Calu3 (cell line): ENCODE results near the gene SLC5A5. TPM values are rescaled to one million over a fixed set of nuclear protein-coding genes. Genes with fewer than 3 reads are reported as not detected.

ENCODE experiments used
- BruUV-seq: library from RNA; stranded (reverse); fragments of 400-500 nt; replicated peaks from 2 replicates; lab custom pipeline; 2021; lab: Mats Ljungman, UMichigan
- CTCF ChIA-PET: fragments of 300-600 bp; sonication (Branson Sonifier 250); formaldehyde crosslinking; loops from one replicate; lab custom pipeline; 2022; ENCODE audit warnings: antibody characterized with exemption; lab: Charles Lee
- DNase-seq: peaks from one replicate; pipeline ENCODE4 v3.0.0; 2022
- H3K27ac Mint-ChIP-seq: one replicate; pipeline ENCODE4 v1.8.0; 2022; ENCODE audit warnings: mixed read lengths; ENCODE audit not compliant: unreplicated experiment
- H3K27me3 Mint-ChIP-seq: one replicate; pipeline ENCODE4 v1.8.0; 2022; ENCODE audit warnings: mixed read lengths; ENCODE audit not compliant: unreplicated experiment
- H3K36me3 Mint-ChIP-seq: one replicate; pipeline ENCODE4 v1.8.0; 2022; ENCODE audit warnings: mild to moderate bottlenecking, moderate library complexity, mixed read lengths; ENCODE audit not compliant: insufficient read depth, unreplicated experiment
- H3K4me1 Mint-ChIP-seq: one replicate; pipeline ENCODE4 v1.8.0; 2022; ENCODE audit warnings: mild to moderate bottlenecking, low read depth, mixed read lengths; ENCODE audit not compliant: unreplicated experiment
- H3K4me3 Mint-ChIP-seq: one replicate; pipeline ENCODE4 v1.8.0; 2022; ENCODE audit warnings: mild to moderate bottlenecking, low read depth, moderate library complexity, mixed read lengths; ENCODE audit not compliant: unreplicated experiment
- H3K9me3 Mint-ChIP-seq: one replicate; pipeline ENCODE4 v1.8.0; 2022; ENCODE audit warnings: low read depth, mixed read lengths; ENCODE audit not compliant: unreplicated experiment
- intact Hi-C: fragments of 100-400 bp; cut with micrococcal nuclease; formaldehyde crosslinking; loops from one replicate; pipeline ENCODE4 v1.10.0; 2022; ENCODE audit not compliant: unreplicated experiment
- total RNA-seq: library from RNA; stranded (reverse); gene quantifications from 2 replicates; pipeline ENCODE4 v1.2.3, GENCODE V29; 2022
- TF ChIP-seq, protein P1 (sequence below): fragments of 200-600 bp; IDR thresholded peaks from one replicate; pipeline ENCODE4 v1.8.0; 2022; ENCODE audit warnings: antibody characterized with exemption; ENCODE audit not compliant: unreplicated experiment

Gene SLC5A5
- total RNA-seq, 1 experiment from 2014 or later = not detected

DNA sequence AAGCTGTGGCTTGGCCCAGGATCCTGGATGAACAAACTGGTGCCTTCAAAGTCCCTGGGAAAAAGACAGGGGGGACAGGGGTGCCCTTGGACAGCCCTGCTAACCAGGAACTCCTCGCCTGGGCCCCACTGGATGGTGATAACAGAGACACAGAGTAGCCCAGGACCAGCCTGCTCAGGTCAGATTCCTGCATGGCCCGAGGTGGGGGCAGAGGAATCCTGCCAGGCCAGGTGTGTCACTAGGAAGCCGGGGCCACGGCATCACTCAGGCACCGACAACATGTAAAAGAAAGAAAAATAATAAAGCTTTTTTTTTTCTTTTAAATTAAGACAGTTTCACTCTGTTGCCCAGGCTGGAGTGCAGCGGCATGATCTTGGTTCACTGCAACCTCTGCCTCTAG lies 17.7 kb upstream of the SLC5A5 start:
- Mint-ChIP-seq H3K4me1 (peaks cover 14% of the 10 kb centered on the region), H3K27ac (no peak overlapping the region), H3K4me3 (no peak overlapping the region), H3K27me3 (no peaks in the 10 kb centered on the region), H3K9me3 (no peaks in the 10 kb centered on the region), H3K36me3 (no peaks in the 10 kb centered on the region)
- no peak for DNase-seq
- TF ChIP-seq, protein P1, sequence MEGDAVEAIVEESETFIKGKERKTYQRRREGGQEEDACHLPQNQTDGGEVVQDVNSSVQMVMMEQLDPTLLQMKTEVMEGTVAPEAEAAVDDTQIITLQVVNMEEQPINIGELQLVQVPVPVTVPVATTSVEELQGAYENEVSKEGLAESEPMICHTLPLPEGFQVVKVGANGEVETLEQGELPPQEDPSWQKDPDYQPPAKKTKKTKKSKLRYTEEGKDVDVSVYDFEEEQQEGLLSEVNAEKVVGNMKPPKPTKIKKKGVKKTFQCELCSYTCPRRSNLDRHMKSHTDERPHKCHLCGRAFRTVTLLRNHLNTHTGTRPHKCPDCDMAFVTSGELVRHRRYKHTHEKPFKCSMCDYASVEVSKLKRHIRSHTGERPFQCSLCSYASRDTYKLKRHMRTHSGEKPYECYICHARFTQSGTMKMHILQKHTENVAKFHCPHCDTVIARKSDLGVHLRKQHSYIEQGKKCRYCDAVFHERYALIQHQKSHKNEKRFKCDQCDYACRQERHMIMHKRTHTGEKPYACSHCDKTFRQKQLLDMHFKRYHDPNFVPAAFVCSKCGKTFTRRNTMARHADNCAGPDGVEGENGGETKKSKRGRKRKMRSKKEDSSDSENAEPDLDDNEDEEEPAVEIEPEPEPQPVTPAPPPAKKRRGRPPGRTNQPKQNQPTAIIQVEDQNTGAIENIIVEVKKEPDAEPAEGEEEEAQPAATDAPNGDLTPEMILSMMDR = no peak
- intact Hi-C loops = no loop called here
- CTCF ChIA-PET = no interaction called here
- no TSS peak for BruUV-seq

DNA sequence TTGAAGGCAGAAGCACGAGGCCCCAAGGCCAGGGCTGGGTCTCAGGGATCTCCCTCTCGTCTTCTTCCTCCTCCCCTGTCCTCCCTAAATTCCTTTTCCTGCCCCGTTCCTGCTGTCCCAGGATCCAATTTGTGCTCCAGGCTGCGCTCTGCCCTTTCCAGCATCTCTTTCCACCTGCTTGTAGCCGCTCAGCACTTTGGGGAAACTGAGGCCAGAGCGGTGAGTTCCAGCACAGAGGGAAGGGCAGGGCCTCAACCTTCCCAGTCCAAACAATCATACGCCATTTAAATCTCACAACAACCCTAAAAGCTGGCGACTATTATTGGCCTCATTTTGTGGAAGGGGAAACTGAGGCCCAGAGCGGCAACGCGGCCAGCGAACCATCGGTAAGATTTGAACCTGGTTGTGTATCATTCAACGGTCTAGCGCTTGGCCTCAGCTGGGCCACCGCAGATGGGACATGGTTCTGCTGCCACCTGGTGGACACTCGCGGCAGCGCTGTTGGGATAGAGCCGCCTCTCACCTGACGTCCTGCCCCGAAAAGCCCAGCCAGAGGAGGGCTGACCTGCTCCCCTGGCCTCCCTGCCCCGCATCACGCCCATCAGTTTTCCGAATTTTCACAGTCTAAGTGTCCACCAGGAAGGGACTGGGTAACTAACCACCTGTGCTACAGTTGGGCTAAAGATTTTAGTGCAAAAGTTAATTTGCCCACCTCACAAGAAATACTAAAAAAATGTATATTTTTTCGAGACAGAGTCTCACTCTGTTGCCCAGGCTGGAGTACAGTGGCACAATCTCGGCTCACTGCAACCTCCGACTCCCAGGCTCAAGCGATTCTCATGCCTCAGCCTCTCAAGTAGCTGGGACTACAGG lies 16.2 kb upstream of the SLC5A5 start:
- CTCF ChIA-PET = interaction anchor here (0.7 to 0.9 kb wide), 2 partner anchors 61 to 139 kb away, joined by 3 read pairs; partner anchors contain the start of gene B3GNT3
- DNase-seq = peak; percentile 86
- no peaks in the 10 kb centered on the region for H3K27me3 Mint-ChIP-seq

DNA sequence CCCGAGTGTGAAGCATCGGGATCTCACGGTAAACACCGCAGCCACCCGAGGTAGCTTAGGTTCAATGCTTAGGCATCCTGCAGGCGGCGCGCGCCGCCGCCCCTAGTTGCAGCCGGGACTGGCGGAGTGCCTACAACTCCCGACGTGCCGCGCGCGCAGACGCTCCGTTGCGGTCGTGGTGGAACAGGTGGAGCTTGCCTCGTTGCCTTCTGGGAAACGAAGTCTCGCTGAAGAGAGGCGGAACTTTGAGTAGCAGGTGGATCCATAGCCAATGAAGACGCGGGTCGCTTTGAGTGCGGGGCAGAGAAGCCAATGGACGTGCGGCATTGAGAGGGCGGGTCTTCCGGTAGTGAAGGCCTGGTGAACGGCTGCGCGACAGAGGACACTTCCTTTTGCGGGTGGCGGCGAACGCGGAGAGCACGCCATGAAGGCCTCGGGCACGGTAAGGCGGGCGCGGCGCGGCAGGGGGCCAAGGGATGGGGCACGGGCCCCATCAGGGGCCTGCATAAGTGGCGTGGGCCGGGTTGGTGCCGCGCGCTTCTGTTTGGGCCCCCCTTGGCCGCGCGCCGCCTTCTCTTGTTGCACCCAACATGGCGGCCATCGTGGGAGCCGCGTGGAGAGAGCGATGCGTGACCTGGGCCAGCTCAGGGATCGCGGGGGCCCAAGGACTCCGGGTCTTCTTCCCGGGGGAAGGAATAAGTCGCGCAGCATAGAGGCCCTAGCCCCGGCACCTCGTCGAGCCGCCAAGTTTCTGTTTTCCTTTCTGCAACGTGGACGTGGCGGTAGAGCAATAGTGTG lies 12.0 kb upstream of the SLC5A5 start, which contains the start of gene RPL18A:
RPL18A (plus strand) TSS at position 378 of the 798 bp plus-strand sequence; CDS start at position 425, 47 bp downstream.
- CTCF ChIA-PET = interaction anchor here (0.5 to 1.8 kb wide), 16 partner anchors 10 to 400 kb away, joined by 3 to 87 read pairs (median 4); partner anchors contain the start of gene CCDC124
- intact Hi-C loops = no loop called here
- TF ChIP-seq, protein P1 = peak; percentile 42
- Mint-ChIP-seq H3K27ac (peak within 1 kb of the TSS; percentile 99), H3K9me3 (no peaks in the 10 kb centered on the region), H3K27me3 (no peaks in the 10 kb centered on the region), H3K36me3 (peaks cover 53% of the 10 kb centered on the region), H3K4me3 (peak within 1 kb of the TSS; percentile 96), H3K4me1 (peaks cover 10% of the 10 kb centered on the region)
- BruUV-seq = no TSS peak
- peak; percentile 92 for DNase-seq

More for the DNA sequence above, 16.2 kb upstream of the SLC5A5 start:
- Mint-ChIP-seq H3K27ac (no peak overlapping the region), H3K36me3 (peaks cover 13% of the 10 kb centered on the region), H3K9me3 (no peaks in the 10 kb centered on the region), H3K4me1 (peaks cover 14% of the 10 kb centered on the region), H3K4me3 (no peak overlapping the region)
- BruUV-seq = no TSS peak
- TF ChIP-seq, protein P1 = peak; percentile 90
- intact Hi-C loops = no loop called here

DNA sequence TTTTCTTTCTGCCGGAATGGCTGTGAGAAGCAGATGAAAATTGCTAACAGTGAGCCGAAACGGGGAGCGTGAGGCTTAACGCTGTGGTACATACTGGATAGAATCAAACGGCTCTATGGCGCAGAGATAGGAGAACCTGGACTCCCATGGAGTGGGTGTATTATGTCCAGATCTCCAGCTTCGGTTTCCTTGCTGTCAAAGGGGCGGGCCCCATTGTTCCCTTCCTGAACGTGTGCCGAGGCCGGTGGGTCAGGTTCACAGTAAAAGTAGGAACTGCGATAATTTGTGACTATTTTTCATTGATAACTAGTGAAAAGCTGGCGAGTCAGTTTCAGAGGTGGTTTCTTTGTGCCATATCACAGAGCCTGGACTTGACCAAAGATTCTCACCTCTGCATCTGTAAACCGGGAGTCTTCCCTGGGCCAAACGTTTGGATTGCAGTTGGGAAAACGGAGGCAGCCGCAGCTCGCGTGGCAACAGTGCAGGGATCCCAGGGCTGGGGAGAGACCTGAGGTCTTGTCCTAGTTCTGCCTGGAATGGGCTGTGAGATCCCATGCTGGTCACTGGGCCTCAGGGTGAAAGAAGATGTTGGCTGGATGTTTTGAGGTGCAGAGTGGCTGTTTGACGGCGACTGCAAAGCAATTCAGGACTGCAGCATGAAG lies 11.3 kb upstream of the SLC5A5 start:
- TF ChIP-seq, protein P1 = no peak
- no peaks in the 10 kb centered on the region for H3K27me3 Mint-ChIP-seq
- peaks cover 61% of the 10 kb centered on the region for H3K36me3 Mint-ChIP-seq
- H3K4me3 Mint-ChIP-seq = peak overlapping the region; percentile 96
- peak overlapping the region; percentile 99 for H3K27ac Mint-ChIP-seq
- CTCF ChIA-PET = interaction anchor here (0.6 to 1.8 kb wide), 2 partner anchors 73 to 101 kb away, joined by 3 to 87 read pairs; partner anchors contain the start of gene CCDC124
- intact Hi-C loops = no loop called here
- H3K4me1 Mint-ChIP-seq = peaks cover 10% of the 10 kb centered on the region
- no peaks in the 10 kb centered on the region for H3K9me3 Mint-ChIP-seq
- TSS peak; percentile 67 for BruUV-seq
- no peak for DNase-seq
